SJSA1 (cell line): ENCODE data around the gene SNX19. TPM values are rescaled to one million over a fixed set of nuclear protein-coding genes. Genes with fewer than 3 reads are reported as not detected.

ENCODE experiments used
- DNase-seq, 2 experiments: peaks; one replicate each; pipeline ENCODE4 v3.0.0-alpha.2; 2015 to 2020; ENCODE audit warnings: low spot score in 2 of 2, low read depth in 1 of 2
- H3K27ac ChIP-seq: fragments of 250-450 bp; sonication (Bioruptor Pico); 2 replicates; pipeline ENCODE4 v1.5.1; 2020; ENCODE audit warnings: mild to moderate bottlenecking, moderate library complexity
- H3K27me3 ChIP-seq: fragments of 250-450 bp; sonication (Bioruptor Pico); replicated peaks from 2 replicates; pipeline ENCODE4 v1.5.1; 2020; ENCODE audit warnings: mild to moderate bottlenecking, moderate library complexity
- H3K36me3 ChIP-seq: fragments of 250-450 bp; sonication (Bioruptor Pico); 2 replicates; pipeline ENCODE4 v1.5.1; 2020; ENCODE audit warnings: mild to moderate bottlenecking
- H3K4me1 ChIP-seq: fragments of 250-450 bp; sonication (Bioruptor Pico); replicated peaks from 2 replicates; pipeline ENCODE4 v1.6.1; 2021; ENCODE audit warnings: mild to moderate bottlenecking
- H3K4me3 ChIP-seq: fragments of 250-450 bp; sonication (Bioruptor Pico); 2 replicates; pipeline ENCODE4 v1.5.1; 2020; ENCODE audit warnings: mild to moderate bottlenecking
- H3K9me3 ChIP-seq: fragments of 250-450 bp; sonication (Bioruptor Pico); replicated peaks from 2 replicates; pipeline ENCODE4 v1.5.1; 2020; ENCODE audit warnings: mild to moderate bottlenecking
- total RNA-seq: library from RNA; depleted of rRNA; stranded (reverse); fragments of >200 nt; shearing (Covaris generic); gene quantifications from 2 replicates; pipeline ENCODE4 v1.2.3, GENCODE V29; 2014

Gene SNX19
- total RNA-seq, 1 experiment from 2014 or later = 68.9 TPM

DNA sequence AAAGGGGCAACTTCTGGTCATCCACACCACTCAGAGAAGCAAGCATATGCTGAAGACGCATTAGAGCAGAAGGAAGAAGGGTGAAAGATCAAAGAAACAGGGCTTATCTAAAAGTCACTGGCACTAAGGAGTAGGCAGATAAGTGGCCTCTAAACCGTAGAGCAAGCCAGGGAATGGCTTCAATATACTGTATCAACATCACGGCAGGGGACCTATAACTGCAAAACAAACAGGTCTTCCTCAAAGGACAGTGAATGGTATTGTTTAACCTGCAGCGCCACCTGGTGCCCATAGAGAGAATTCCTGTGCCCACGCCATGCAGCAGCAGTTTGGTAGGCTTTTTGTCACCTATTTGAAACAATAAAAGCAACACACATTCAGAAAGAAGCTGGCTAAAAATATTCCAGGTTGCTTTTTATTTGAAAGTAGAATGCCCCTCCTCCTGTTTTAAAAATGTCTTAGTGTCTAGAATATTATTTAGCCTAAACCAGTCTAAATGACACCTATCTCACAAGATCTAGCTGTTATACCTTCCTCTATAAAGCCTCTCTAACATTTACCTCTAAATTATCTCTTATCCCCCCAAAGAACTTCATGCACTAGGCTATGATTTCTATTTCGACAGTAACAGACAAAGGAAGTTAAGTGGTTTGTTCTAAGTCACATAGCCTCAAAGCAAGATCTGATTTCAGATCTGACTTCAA is 21.8 kb downstream of the SNX19 start:
- H3K4me3 ChIP-seq = no peak overlapping the region
- peak; percentile 20 to 49 for DNase-seq
- no peak overlapping the region for H3K27ac ChIP-seq
- H3K36me3 ChIP-seq = peaks cover 42% of the 10 kb centered on the region
- H3K9me3 ChIP-seq = no peaks in the 10 kb centered on the region
- H3K27me3 ChIP-seq = no peaks in the 10 kb centered on the region
- peaks cover 26% of the 10 kb centered on the region for H3K4me1 ChIP-seq

DNA sequence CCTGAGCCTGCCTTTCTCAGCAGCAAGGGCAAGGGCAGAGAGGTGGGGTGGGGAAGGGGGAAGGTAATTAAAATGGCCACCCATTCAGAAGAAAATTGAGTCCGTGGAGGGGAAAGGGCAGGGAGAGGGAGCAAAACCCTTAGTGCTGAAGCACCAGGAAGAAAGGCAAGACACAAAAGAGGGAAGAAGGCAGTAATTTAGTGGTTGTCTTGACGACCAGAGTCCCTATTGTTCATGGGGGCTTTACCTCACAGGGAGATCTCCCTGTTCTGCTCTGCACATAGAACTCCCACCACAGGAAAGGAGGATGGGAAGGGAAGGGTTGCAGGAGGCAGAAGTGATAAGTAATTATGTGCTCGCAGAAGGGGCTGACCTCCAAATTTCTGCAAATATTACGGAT is 23.4 kb downstream of the SNX19 start:
- no peak for DNase-seq
- no peak overlapping the region for H3K27ac ChIP-seq
- H3K4me1 ChIP-seq = peaks cover 19% of the 10 kb centered on the region

DNA sequence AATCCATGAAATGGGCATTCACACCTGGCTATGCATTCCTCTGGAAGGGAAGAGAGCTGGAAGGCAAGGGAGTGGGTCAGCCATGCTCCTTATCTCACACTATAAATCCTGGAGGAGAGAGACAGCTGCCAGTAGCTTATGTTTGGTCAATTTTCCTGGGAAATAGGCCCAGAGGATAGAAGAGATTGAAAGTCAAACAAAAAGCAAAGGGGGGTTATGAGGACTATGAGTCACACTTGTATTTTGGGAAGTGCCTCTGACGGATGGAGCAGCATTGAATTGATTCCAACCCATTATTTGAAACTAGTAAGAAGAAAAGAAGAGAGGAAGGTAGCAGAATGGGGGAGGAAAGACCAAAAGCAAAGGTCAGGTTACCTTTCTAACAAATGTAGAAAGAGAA is 25.0 kb downstream of the SNX19 start:
- H3K9me3 ChIP-seq = no peaks in the 10 kb centered on the region
- no peak overlapping the region for H3K4me3 ChIP-seq
- no peak overlapping the region for H3K27ac ChIP-seq
- DNase-seq = no peak
- H3K36me3 ChIP-seq = peaks cover 28% of the 10 kb centered on the region
- H3K4me1 ChIP-seq = 0 out of 2 replicates have a peak, but pooled peaks cover 6% of the 10 kb centered on the region
- H3K27me3 ChIP-seq = no peaks in the 10 kb centered on the region

More for the DNA sequence above, 23.4 kb downstream of the SNX19 start:
- Histone ChIP-seq H3K9me3 (no peaks in the 10 kb centered on the region), H3K27me3 (no peaks in the 10 kb centered on the region), H3K4me3 (no peak overlapping the region), H3K36me3 (peaks cover 31% of the 10 kb centered on the region)

DNA sequence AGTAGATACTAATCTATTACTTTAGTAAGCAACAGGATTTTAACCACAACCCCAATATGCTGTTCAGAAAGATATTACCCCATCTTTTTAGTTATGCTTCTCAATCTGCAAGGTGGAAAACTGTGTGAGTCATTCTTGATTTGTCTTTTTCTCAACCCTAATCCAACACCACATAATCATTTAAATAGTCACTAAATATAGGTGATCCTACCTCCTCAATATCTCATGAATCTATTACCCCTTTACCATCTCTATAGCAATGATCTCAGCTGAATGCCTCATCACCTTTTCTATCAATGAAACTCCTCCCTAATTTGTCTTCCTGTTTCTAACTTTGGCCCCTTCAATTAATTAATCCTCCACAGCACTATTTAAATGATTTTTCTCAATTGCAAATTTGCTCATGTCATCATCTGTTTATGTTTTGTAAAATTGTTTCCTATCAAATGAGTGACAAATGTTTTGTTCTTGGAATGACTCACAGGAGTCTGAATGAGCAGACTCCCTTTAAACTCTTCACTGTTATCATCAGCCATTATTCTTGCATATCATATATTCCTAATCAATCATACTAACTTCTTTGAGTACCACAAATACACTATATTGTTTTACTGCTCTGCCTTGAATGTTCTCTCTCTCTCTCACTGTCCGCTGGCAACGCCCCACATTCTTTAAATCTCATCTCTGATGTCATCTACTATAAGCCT is 26.1 kb downstream of the SNX19 start:
- Histone ChIP-seq H3K4me3 (no peak overlapping the region), H3K4me1 (0 out of 2 replicates have a peak, but pooled peaks cover 6% of the 10 kb centered on the region), H3K27me3 (no peaks in the 10 kb centered on the region), H3K36me3 (peaks cover 27% of the 10 kb centered on the region), H3K9me3 (no peaks in the 10 kb centered on the region), H3K27ac (no peak overlapping the region)
- no peak for DNase-seq

DNA sequence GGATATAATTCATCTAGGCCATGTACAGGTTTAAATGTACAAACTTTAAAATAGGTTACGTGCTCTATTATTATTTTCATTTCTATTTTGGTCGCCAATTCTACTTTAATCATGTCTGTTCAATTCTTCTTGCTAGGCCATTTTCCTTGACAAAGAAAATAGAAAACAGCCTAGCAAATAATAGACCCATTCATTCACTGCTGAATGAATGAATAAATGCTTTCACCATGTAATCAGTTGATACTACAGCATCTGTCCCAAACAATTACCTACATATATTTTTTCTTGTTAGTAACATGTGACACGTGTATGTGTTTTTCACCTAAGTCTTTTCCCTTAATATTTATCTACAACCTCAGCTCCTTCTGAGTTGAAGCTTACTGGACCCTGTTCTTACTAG is 27.5 kb downstream of the SNX19 start:
- Histone ChIP-seq H3K27me3 (no peaks in the 10 kb centered on the region), H3K9me3 (no peaks in the 10 kb centered on the region), H3K4me1 (0 out of 2 replicates have a peak, but pooled peaks cover 6% of the 10 kb centered on the region), H3K4me3 (no peak overlapping the region), H3K27ac (no peak overlapping the region), H3K36me3 (peaks cover 17% of the 10 kb centered on the region)
- DNase-seq = no peak

DNA sequence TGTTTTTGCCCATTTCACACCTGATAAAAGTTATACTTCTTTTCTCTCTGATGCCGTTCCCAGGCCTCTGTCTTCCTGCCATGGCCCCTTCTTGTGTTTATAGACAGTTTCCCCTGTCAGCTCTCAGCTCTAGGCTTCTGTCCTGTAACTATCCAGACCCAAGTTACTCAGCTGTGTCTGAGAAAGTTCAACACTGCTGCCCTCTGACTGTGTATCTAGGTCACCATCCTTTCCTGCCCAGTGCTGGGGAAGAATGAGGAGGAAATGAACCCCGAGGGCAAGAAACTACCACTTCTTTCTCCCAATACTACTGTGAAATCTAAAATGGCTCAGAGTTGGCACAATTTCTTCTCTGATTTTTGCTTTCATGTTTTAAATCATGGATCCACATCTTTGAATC is 29.6 kb downstream of the SNX19 start:
- Histone ChIP-seq H3K36me3 (peaks cover 21% of the 10 kb centered on the region), H3K4me3 (no peak overlapping the region), H3K4me1 (0 out of 2 replicates have a peak, but pooled peaks cover 3% of the 10 kb centered on the region), H3K27me3 (no peaks in the 10 kb centered on the region), H3K9me3 (no peaks in the 10 kb centered on the region), H3K27ac (no peak overlapping the region)
- DNase-seq = no peak

DNA sequence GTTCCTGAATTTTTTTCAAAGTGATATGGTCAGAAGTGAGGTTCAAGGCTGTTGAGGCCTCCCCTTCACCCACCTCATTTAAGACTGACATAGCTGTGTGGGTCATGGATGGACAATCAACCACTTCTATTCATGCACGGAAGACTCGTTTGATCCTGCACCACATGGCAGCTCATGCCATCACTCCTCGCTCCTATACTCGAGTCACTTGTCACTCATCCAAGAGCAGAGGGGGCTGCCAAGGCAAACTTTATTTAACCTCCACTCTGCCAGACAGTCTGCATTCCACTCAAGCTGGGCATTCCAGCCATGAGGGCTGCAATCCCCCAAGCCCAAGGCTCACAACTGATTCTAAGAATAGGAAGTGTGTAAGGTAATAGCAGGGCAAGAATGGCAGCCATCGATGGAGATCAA is 34.1 kb downstream of the SNX19 start:
- Histone ChIP-seq H3K4me1 (no peaks in the 10 kb centered on the region), H3K27me3 (no peaks in the 10 kb centered on the region), H3K36me3 (peaks cover 23% of the 10 kb centered on the region), H3K27ac (no peak overlapping the region), H3K4me3 (no peak overlapping the region), H3K9me3 (no peaks in the 10 kb centered on the region)
- DNase-seq = no peak

DNA sequence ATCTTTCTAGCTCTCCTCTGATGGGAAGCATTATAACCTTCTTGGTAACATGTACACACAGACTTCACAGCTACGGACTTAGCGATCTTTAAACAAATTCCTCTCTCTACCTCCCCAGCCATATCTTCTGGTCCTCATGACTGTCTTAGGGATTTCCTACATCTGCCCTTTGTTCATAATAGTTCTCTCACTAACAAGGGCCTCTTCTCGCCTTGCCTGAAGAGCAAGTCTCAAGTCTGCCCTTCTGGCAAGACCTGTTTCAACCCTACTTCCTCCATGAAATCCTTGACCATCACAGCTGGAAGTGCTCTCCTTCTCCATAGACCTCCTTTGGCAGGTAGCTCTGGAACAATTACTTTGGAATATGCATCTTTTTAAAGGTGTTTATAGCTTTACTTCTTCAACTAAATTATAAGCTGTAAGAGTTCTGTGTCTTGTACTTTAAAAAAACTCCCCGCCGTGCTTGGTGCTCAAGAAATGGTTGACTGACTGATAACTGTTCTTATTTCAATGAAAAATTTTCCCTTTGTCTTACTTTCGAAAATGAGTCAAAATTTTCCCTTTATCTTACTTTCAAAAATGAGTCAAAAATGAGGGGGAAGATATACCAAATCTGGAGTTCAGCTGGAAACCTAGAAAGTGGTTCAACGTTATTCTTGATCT is 34.7 kb downstream of the SNX19 start:
- no peak for DNase-seq
- Histone ChIP-seq H3K4me3 (no peak overlapping the region), H3K4me1 (no peaks in the 10 kb centered on the region), H3K9me3 (no peaks in the 10 kb centered on the region), H3K36me3 (peaks cover 25% of the 10 kb centered on the region), H3K27ac (no peak overlapping the region), H3K27me3 (no peaks in the 10 kb centered on the region)

DNA sequence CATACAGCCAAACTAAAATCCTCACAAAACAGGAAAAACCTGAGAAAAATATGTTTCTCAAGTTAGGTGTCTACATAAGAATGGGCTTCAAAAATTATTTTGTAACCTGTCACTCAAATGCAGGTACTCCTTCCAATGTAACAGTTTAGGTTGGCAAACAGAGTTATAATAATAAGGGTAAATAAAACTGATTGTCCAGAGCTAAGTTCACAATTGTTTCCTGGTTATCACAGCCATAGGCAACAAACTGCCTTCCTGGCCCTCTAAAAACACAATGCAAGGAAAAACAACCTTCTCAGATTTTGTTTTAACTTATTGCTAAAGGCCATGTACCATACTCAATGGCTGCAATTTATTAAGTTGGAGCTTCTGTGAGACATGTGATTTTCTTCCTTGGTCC is 36.4 kb downstream of the SNX19 start:
- Histone ChIP-seq H3K4me3 (no peak overlapping the region), H3K36me3 (peaks cover 28% of the 10 kb centered on the region), H3K4me1 (peaks cover 6% of the 10 kb centered on the region), H3K9me3 (no peaks in the 10 kb centered on the region), H3K27me3 (no peaks in the 10 kb centered on the region), H3K27ac (no peak overlapping the region)
- DNase-seq = no peak

DNA sequence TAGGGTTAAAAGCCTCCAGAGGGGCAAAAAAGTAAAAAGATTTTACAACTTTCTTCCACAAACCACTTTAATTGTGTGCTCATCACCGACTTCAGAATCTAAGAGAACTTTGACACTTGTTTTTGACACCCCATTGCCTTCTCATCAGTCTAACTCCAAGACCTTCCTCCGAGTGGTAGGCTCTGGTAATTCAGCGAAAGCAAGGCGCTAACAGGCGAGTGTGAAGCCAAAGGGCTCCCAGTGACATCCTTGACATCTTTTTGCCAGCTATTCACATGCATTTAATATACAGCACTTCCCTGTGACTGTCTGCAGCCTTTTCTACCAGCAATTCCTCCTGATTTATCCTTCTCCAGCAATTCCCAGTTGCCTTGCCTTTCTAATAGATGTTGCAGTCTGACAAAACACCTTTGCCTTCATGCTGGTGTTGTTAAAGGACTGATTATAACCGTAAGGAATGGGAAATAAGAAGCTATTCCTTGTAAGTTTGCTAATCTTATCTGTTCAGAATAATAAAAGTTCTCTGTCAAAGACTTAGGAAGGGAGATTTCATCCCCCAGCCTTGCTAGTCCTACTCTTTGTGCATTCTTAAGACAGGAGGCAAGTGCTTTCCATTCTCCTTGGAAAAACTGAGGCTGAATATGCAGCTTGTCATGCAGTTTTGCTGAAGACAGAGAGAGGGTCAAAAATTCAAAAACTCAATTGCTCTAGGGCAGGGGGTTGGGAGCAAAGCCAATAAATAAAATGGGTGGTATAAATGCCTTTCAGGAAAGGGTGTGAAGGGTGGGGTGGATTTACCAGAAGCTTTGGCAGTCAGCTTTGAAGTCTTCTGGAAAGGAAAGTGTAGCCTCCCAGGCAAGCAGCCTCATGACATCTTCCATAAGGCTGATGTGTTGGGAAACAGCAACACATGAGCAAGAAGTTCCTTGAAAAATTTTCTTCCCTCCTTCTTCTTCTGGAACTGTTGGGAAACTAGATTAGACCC is 39.1 kb downstream of the SNX19 start:
- Histone ChIP-seq H3K4me1 (peaks cover 30% of the 10 kb centered on the region), H3K4me3 (no peak overlapping the region), H3K27ac (no peak overlapping the region), H3K36me3 (peaks cover 18% of the 10 kb centered on the region), H3K9me3 (no peaks in the 10 kb centered on the region), H3K27me3 (no peaks in the 10 kb centered on the region)
- no peak for DNase-seq

DNA sequence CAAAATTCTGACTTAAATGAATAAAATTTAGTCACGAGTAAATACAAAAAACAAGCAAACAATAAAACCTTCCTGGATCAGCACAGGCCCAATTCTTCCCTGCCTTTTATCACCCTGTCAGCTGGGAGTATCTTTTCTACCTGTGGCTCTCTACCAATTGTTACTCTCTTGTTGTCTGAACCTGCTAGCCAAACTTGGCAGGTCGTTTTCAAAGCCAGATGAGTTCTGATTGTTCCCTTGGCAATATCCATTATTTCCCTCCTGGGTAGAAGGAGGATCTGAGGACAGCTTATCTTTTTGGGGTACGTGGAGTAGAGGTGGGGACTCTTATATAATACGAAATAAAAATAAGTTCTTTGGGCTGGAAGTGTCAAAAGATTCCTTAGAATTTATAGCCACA is 40.2 kb downstream of the SNX19 start:
- peaks cover 30% of the 10 kb centered on the region for H3K4me1 ChIP-seq
- DNase-seq = no peak
- peaks cover 19% of the 10 kb centered on the region for H3K36me3 ChIP-seq
- no peaks in the 10 kb centered on the region for H3K9me3 ChIP-seq
- H3K27me3 ChIP-seq = no peaks in the 10 kb centered on the region
- H3K27ac ChIP-seq = no peak overlapping the region
- H3K4me3 ChIP-seq = no peak overlapping the region

DNA sequence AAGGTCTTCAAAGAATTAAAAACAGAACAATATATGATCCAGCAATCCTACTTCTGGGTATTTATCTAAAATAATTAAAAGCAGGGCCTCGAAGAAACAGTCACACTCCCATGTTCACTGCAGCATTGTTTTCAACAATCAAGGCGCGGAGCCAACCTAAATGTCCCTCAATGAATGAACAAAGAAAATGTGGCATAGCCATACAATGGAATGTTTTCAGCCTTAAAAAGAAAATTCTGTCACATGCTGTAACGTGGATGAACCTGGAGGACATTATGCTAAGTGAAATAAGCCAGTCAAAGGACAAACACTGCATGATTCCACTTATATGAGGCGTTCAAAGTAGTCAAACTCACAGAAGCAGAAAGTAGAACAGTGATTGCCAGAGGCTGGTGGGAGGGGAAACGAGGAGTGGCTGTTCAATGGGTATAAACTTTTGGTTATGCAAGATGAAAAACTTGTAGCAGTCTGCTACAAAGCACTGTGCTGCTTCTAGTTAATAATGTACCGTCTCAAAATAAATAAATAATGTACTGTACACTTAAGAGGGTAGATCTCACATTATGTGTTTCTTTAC is 41.2 kb downstream of the SNX19 start:
- Histone ChIP-seq H3K4me1 (peaks cover 30% of the 10 kb centered on the region), H3K27ac (peak overlapping the region; percentile 12; the same call in 1 of the 2 replicates), H3K36me3 (peaks cover 19% of the 10 kb centered on the region), H3K27me3 (no peaks in the 10 kb centered on the region), H3K4me3 (no peak overlapping the region), H3K9me3 (no peaks in the 10 kb centered on the region)
- DNase-seq = peak in 1 of 2 experiments; percentile 10

DNA sequence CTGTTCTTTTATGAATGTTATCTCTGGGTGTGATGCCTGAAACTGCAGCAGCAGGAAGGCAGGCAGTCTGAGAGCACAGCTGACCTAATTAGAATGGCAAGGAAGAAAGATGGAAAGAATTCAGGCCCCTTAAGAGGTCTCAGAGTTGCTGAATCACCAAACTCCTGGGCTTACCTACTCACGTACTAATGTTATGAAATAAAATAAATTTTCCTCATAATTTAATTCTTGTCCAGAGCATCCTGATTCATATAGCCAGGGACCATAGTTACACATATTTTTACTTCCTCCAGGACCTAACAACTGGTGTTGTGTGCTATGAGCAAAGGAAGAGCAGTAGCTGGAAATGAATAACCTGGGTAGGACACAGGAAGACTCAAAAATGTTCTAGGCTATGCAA is 41.9 kb downstream of the SNX19 start:
- Histone ChIP-seq H3K4me1 (peaks cover 30% of the 10 kb centered on the region), H3K36me3 (peaks cover 16% of the 10 kb centered on the region), H3K4me3 (no peak overlapping the region), H3K27ac (peak overlapping the region; percentile 23; the same call in 1 of the 2 replicates), H3K27me3 (no peaks in the 10 kb centered on the region), H3K9me3 (no peaks in the 10 kb centered on the region)
- no peak for DNase-seq
